GM23338 (cell line): ENCODE measurements around the gene SFMBT2. TPM values are rescaled to one million over a fixed set of nuclear protein-coding genes. Genes with fewer than 3 reads are reported as not detected.

Experiments used
- ATAC-seq: fragments of 200-7000 bp; cut with Tn5 transposase; 3 replicates; pipeline ENCODE4 v1.9.1; 2020
- DNase-seq: peaks from one replicate; pipeline ENCODE4 v3.0.0-alpha.2; 2015; ENCODE audit warnings: low spot score
- H2AFZ ChIP-seq: fragments of 200-600 bp; sonication (generic); 2 replicates; pipeline ENCODE4 v1.8.0; 2016; ENCODE audit warnings: antibody characterized with exemption, mild to moderate bottlenecking, moderate library complexity
- H3F3A ChIP-seq: fragments of 200-600 bp; sonication (generic); replicated peaks from 2 replicates; pipeline ENCODE4 v1.8.0; 2017; ENCODE audit warnings: antibody characterized with exemption, mixed run types, low read depth
- H3K27ac ChIP-seq: fragments of 200-600 bp; sonication (generic); 2 replicates; pipeline ENCODE4 v1.6.1; 2016; ENCODE audit warnings: low read depth
- H3K27me3 ChIP-seq: fragments of 200-600 bp; sonication (generic); 2 replicates; pipeline ENCODE4 v1.8.0; 2016; ENCODE audit warnings: mild to moderate bottlenecking, mixed run types, moderate library complexity; ENCODE audit not compliant: insufficient read depth
- H3K36me3 ChIP-seq: fragments of 200-600 bp; sonication (generic); 2 replicates; pipeline ENCODE4 v1.8.0; 2016; ENCODE audit warnings: mild to moderate bottlenecking; ENCODE audit not compliant: insufficient read depth
- H3K4me1 ChIP-seq: fragments of 200-600 bp; sonication (generic); 2 replicates; pipeline ENCODE4 v1.8.0; 2016; ENCODE audit warnings: mild to moderate bottlenecking, moderate library complexity; ENCODE audit not compliant: insufficient read depth
- H3K4me2 ChIP-seq: fragments of 200-600 bp; sonication (generic); 2 replicates; pipeline ENCODE4 v1.7.1; 2017; ENCODE audit warnings: mixed run types
- H3K4me3 ChIP-seq: fragments of 200-600 bp; sonication (generic); 2 replicates; pipeline ENCODE4 v1.6.1; 2016; ENCODE audit warnings: mixed run types
- H3K79me2 ChIP-seq: fragments of 200-600 bp; sonication (generic); replicated peaks from 2 replicates; pipeline ENCODE4 v1.8.0; 2017; ENCODE audit warnings: mild to moderate bottlenecking; ENCODE audit not compliant: insufficient read depth
- H3K9me2 ChIP-seq: fragments of 200-600 bp; sonication (generic); 2 replicates; pipeline ENCODE4 v1.8.0; 2017; ENCODE audit not compliant: insufficient read depth
- H4K20me1 ChIP-seq: fragments of 200-600 bp; sonication (generic); replicated peaks from 2 replicates; pipeline ENCODE4 v1.8.0; 2017; ENCODE audit warnings: mild to moderate bottlenecking; ENCODE audit not compliant: insufficient read depth
- H3K27ac Mint-ChIP-seq: 2 replicates; pipeline ENCODE4 v1.8.0; 2020; ENCODE audit warnings: inconsistent platforms, mild to moderate bottlenecking, moderate library complexity, mixed read lengths
- H3K27me3 Mint-ChIP-seq: 3 replicates; pipeline ENCODE4 v1.8.0; 2022; ENCODE audit warnings: low read depth, mild to moderate bottlenecking, moderate library complexity, mixed read lengths, inconsistent platforms; ENCODE audit not compliant: insufficient read depth, poor library complexity
- H3K36me3 Mint-ChIP-seq: 3 replicates; pipeline ENCODE4 v1.8.0; 2021; ENCODE audit warnings: low read depth, mild to moderate bottlenecking, inconsistent platforms, moderate library complexity, mixed read lengths
- H3K4me1 Mint-ChIP-seq: 3 replicates; pipeline ENCODE4 v1.8.0; 2020; ENCODE audit warnings: mild to moderate bottlenecking, inconsistent platforms, mixed read lengths
- H3K4me3 Mint-ChIP-seq: 3 replicates; pipeline ENCODE4 v1.8.0; 2021; ENCODE audit warnings: moderate library complexity, mild to moderate bottlenecking, inconsistent platforms, mixed read lengths
- H3K9me3 Mint-ChIP-seq: 3 replicates; pipeline ENCODE4 v1.8.0; 2020; ENCODE audit warnings: moderate library complexity, mild to moderate bottlenecking, inconsistent platforms, mixed read lengths
- CREB1 ChIP-seq: fragments of 250-450 bp; sonication (Bioruptor Pico); IDR thresholded peaks from 2 replicates; pipeline ENCODE4 v1.5.0; 2020; ENCODE audit warnings: low read depth, mild to moderate bottlenecking, moderate library complexity
- ETS1 ChIP-seq: IDR thresholded peaks from 2 replicates; pipeline ENCODE4 v1.6.1; 2016; ENCODE audit warnings: antibody characterized with exemption
- EZH2 ChIP-seq: fragments of 200-600 bp; sonication (generic); IDR thresholded peaks from one replicate; pipeline ENCODE4 v1.8.0; 2017; ENCODE audit warnings: antibody characterized with exemption, mild to moderate bottlenecking, low read depth; ENCODE audit not compliant: unreplicated experiment
- EZH2phosphoT487 ChIP-seq: fragments of 200-600 bp; sonication (generic); IDR thresholded peaks from one replicate; pipeline ENCODE4 v1.8.1; 2018; ENCODE audit warnings: antibody characterized with exemption; ENCODE audit not compliant: unreplicated experiment
- JUNB ChIP-seq: IDR thresholded peaks from one replicate; pipeline ENCODE4 v1.6.1; 2016; ENCODE audit warnings: antibody characterized with exemption; ENCODE audit not compliant: unreplicated experiment
- NANOG ChIP-seq: IDR thresholded peaks from 2 replicates; pipeline ENCODE4 v1.6.1; 2016; ENCODE audit warnings: antibody characterized with exemption, borderline replicate concordance
- POLR2AphosphoS5 ChIP-seq: IDR thresholded peaks from 2 replicates; pipeline ENCODE4 v1.6.1; 2016; ENCODE audit warnings: antibody characterized with exemption, low read depth
- REST ChIP-seq: IDR thresholded peaks from one replicate; pipeline ENCODE4 v1.6.1; 2018; ENCODE audit warnings: antibody characterized with exemption; ENCODE audit not compliant: unreplicated experiment
- STAT1 ChIP-seq: IDR thresholded peaks from one replicate; pipeline ENCODE4 v1.6.1; 2016; ENCODE audit warnings: antibody characterized with exemption; ENCODE audit not compliant: unreplicated experiment
- ZNF114 ChIP-seq: fragments of 250-450 bp; sonication (Bioruptor Pico); IDR thresholded peaks from 2 replicates; pipeline ENCODE4 v1.5.0; 2020; ENCODE audit warnings: mild to moderate bottlenecking, moderate library complexity
- ZNF331 ChIP-seq: fragments of 250-450 bp; sonication (Bioruptor Pico); IDR thresholded peaks from 2 replicates; pipeline ENCODE4 v1.5.0; 2020; ENCODE audit warnings: low read depth, mild to moderate bottlenecking, moderate library complexity
- ZNF462 ChIP-seq: fragments of 250-450 bp; sonication (Bioruptor Pico); IDR thresholded peaks from 2 replicates; pipeline ENCODE4 v1.5.0; 2020; ENCODE audit warnings: mild to moderate bottlenecking, moderate library complexity
- polyA plus RNA-seq: library from polyadenylated mRNA; unstranded; fragments of >200 nt; fragmentation: Nextera tagmentation; extraction: Ambion mirVana; gene quantifications from 2 replicates; pipeline ENCODE4 v1.2.1, GENCODE V29; 2016
- total RNA-seq: library from RNA; depleted of rRNA; stranded (reverse); fragments of >200 nt; shearing (Covaris generic); gene quantifications from 2 replicates; pipeline ENCODE4 v1.2.3, GENCODE V29; 2014
- TF ChIP-seq, protein P1 (sequence below), 2 experiments: fragments of 200-600 bp in 1 of 2; sonication (generic) in 1 of 2; conservative IDR thresholded peaks; 2 replicates each; pipeline versions ENCODE4 v1.5.1 to v1.6.1; 2016 to 2017; ENCODE audit warnings: antibody characterized with exemption in 2 of 2, low read depth in 2 of 2, mild to moderate bottlenecking in 2 of 2, moderate library complexity in 1 of 2

Gene SFMBT2
- total and polyA plus RNA-seq, 2 experiments from 2014 or later: 2.7 to 6.7 TPM

GRCh38 chr10:7320072-7320471 is 90.8 kb downstream of the SFMBT2 start:
- Histone ChIP-seq H3K79me2 (no peaks in the 10 kb centered on the region), H3K4me2 (no peak overlapping the region), H3K4me3 (no peak overlapping the region), H3K27me3 (no peaks in the 10 kb centered on the region), H3K4me1 (peaks cover 6% of the 10 kb centered on the region; the same call in 1 of the 2 replicates), H3F3A (no peaks in the 10 kb centered on the region), H3K27ac (no peak overlapping the region), H2AFZ (no peak overlapping the region), H3K9me2 (peaks cover 3% of the 10 kb centered on the region; the same call in 1 of the 2 replicates), H4K20me1 (no peaks in the 10 kb centered on the region; the same call in 1 of the 2 replicates), H3K36me3 (peaks cover 4% of the 10 kb centered on the region; the same call in 1 of the 2 replicates)
- peaks cover 4% of the 10 kb centered on the region; the same call in 2 of the 3 replicates for H3K4me1 Mint-ChIP-seq
- DNase-seq (no peak), ATAC-seq (no peak)
- TF ChIP-seq ZNF114 (CRISPR knock-in tag): no peak
- no peak for TF ChIP-seq CREB1 (CRISPR knock-in tag)
- no peak for TF ChIP-seq NANOG
- no peak for TF ChIP-seq REST
- no peak for TF ChIP-seq STAT1
- TF ChIP-seq EZH2phosphoT487: no peak
- no peak for TF ChIP-seq ZNF462 (CRISPR knock-in tag)
- TF ChIP-seq ZNF331: no peak
- no peak for TF ChIP-seq ETS1
- TF ChIP-seq POLR2AphosphoS5: no peak
- TF ChIP-seq EZH2: no peak
- TF ChIP-seq, protein P1, sequence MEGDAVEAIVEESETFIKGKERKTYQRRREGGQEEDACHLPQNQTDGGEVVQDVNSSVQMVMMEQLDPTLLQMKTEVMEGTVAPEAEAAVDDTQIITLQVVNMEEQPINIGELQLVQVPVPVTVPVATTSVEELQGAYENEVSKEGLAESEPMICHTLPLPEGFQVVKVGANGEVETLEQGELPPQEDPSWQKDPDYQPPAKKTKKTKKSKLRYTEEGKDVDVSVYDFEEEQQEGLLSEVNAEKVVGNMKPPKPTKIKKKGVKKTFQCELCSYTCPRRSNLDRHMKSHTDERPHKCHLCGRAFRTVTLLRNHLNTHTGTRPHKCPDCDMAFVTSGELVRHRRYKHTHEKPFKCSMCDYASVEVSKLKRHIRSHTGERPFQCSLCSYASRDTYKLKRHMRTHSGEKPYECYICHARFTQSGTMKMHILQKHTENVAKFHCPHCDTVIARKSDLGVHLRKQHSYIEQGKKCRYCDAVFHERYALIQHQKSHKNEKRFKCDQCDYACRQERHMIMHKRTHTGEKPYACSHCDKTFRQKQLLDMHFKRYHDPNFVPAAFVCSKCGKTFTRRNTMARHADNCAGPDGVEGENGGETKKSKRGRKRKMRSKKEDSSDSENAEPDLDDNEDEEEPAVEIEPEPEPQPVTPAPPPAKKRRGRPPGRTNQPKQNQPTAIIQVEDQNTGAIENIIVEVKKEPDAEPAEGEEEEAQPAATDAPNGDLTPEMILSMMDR (conservative IDR thresholded peaks at IDR 0.05; ENCODE audit: low read depth in 2 of 2): no peak
- no peak for TF ChIP-seq JUNB
- no peak overlapping the region for H3K27ac Mint-ChIP-seq
- no peak overlapping the region for H3K4me3 Mint-ChIP-seq
- H3K36me3 Mint-ChIP-seq: peaks cover 14% of the 10 kb centered on the region; the same call in 2 of the 3 replicates
- H3K27me3 Mint-ChIP-seq: peaks cover 6% of the 10 kb centered on the region
- H3K9me3 Mint-ChIP-seq: peaks cover 5% of the 10 kb centered on the region; the same call in 2 of the 3 replicates
